Endothelial cell of umbilical vein (primary cell): ENCODE results near the gene ANK2.

Experiments used
- CTCF ChIP-seq, 2 donors: IDR thresholded peaks; 1 replicate in 1 of 2; 2 replicates in 1 of 2; pipeline ENCODE4 v1.5.1; 2011; ENCODE audit warnings: low read length in 2 of 2, mild to moderate bottlenecking in 2 of 2, moderate library complexity in 2 of 2, control low read depth in 1 of 2, inconsistent platforms in 1 of 2, low read depth in 1 of 2; ENCODE audit not compliant: insufficient read depth in 1 of 2; ENCODE audit errors: extremely low read depth in 1 of 2
- EZH2 ChIP-seq: IDR thresholded peaks from 2 replicates; pipeline ENCODE4 v1.6.1; 2012; ENCODE audit warnings: borderline replicate concordance, low read depth, mild to moderate bottlenecking, moderate library complexity, low read length, inconsistent platforms; ENCODE audit not compliant: severe bottlenecking
- FOS ChIP-seq: IDR thresholded peaks from 2 replicates; pipeline ENCODE4 v1.6.1; 2011; ENCODE audit warnings: mild to moderate bottlenecking, low read length, moderate library complexity, borderline replicate concordance; ENCODE audit not compliant: insufficient read depth
- MAX ChIP-seq: IDR thresholded peaks from 2 replicates; pipeline ENCODE4 v1.6.1; 2011; ENCODE audit not compliant: insufficient read depth, insufficient read length
- POLR2A ChIP-seq: IDR thresholded peaks from 2 replicates; pipeline ENCODE4 v1.6.1; 2012; ENCODE audit warnings: low read depth, mild to moderate bottlenecking, control low read depth, low read length
- POLR2AphosphoS5 ChIP-seq: IDR thresholded peaks from 2 replicates; pipeline ENCODE4 v1.6.1; 2012; ENCODE audit warnings: low read depth, mild to moderate bottlenecking, control low read depth, low read length, moderate library complexity; ENCODE audit not compliant: insufficient read depth

DNA sequence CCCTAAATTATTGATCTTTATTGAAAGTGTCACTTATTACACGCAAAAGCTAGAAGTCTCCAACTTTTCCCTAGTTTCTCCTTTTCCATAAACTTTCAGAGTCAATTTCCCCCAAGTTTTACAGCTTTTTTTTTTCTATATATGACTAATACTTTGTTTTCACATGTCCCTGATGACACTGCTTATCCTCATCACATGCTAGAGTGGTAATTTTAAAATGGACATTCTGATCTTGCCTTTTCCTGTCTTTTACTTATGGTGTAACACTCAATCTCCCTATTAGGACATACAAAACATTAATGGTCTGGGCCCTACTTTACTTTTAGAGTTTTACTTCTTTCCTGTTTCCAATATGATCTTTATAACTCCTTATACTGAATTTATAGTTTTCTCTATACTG is 112.6 kb downstream of the ANK2 start:
- TF ChIP-seq CTCF (IDR thresholded peaks at IDR 0.05; ENCODE audit: extremely low read depth in 1 of 2, insufficient read depth in 1 of 2, low read depth in 1 of 2, low read length in 2 of 2) (no peak), EZH2 (no peak), MAX (no peak), FOS (no peak), POLR2A (no peak), POLR2AphosphoS5 (no peak)
